ENCODE results near the gene CDH20.

Gene CDH20

GRCh38 chr18:61329398-61329797 is 3.8 kb upstream of the CDH20 start:
- DNase-seq (ENCODE audit: extremely low spot score) = no peak
- ChIA-PET POLR2A (no interaction called here), CTCF (interaction anchor here (1.3 to 11.2 kb wide), 2 partner anchors 8 to 173 kb away, joined by 4 to 209 read pairs; no protein-coding TSS in a partner anchor)
- no peak for TF ChIP-seq CTCF (IDR thresholded peaks at IDR 0.05; ENCODE audit: control extremely low read depth, extremely low read depth, low read depth, missing control alignments)

- no peak for TF ChIP-seq CTCF (IDR thresholded peaks at IDR 0.05; ENCODE audit: control extremely low read depth, extremely low read depth, low read depth, missing control alignments)
Observed at GRCh38 chr18:61331051-61331450, 2.2 kb upstream of the CDH20 start.

DNA sequence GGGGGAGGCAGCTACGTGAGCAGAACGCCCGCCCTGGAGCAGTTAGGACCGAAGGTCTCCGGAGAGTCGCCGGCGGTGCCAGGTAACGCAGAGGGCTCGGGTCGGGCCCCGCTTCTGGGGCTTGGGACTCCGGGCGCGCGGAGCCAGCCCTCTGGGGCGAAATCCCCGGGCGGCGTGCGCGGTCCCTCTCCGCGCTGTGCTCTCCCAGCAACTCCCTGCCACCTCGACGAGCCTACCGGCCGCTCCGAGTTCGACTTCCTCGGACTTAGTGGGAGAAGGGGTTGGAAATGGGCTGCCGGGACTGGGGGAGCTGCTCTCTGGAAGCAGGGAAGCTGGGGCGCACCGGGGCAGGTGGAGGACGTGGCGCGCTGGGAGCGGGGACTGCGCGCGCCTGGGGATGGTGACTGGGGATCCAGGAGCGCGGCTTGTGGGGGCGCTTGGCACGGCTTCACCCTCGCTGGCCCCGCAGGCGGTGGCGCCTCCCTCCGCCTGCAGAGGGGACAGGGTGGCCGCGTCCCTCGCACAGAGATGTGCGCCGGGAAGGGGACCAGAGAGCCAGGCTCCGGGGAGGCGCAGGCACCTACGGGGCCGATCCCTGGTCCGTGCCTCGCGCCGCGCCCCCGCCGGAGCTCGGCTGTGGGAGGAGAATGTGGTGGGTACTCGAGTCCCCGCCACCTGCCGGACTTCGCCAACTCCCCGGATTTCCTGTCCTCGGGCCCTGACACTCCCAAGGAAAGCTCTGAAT is 688 bp downstream of the CDH20 start:
- no peak for TF ChIP-seq CTCF (IDR thresholded peaks at IDR 0.05; ENCODE audit: control extremely low read depth, extremely low read depth, low read depth, missing control alignments)
- no peak for DNase-seq (ENCODE audit: extremely low spot score)
- ChIA-PET CTCF (interaction anchor here (0.6 to 5.2 kb wide), 2 partner anchors 10 to 20 kb away, joined by 3 to 24 read pairs; no protein-coding TSS in a partner anchor), POLR2A (no interaction called here)

More at GRCh38 chr18:61331051-61331450, 2.2 kb upstream of the CDH20 start:
- CTCF ChIA-PET = interaction anchor here (2.2 kb wide), 1 partner anchor 8 kb away, joined by 9 read pairs; no protein-coding TSS in a partner anchor
- no peak for DNase-seq (ENCODE audit: extremely low spot score)
- POLR2A ChIA-PET = no interaction called here

DNA sequence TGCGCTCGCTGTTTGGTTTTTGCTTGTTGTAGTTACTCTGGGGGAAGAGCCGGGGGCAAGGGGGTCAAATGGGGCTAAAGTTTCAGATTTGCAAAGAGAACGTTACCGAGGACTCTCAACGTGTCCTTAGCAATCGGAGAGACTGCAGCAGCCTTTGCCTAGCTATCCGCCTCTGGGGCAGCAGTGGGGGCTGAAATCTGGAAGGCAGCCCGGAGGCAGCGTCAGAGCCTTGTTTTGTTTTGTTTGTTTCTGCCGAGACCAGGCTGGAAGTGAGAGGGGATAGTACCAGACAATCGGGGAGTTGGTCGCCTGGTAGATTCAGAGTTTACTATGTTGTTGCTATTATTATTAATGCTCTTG is 1.2 kb downstream of the CDH20 start:
- no peak for DNase-seq (ENCODE audit: extremely low spot score)
- no peak for TF ChIP-seq CTCF (IDR thresholded peaks at IDR 0.05; ENCODE audit: control extremely low read depth, extremely low read depth, low read depth, missing control alignments)
- POLR2A ChIA-PET = no interaction called here
- CTCF ChIA-PET = interaction anchor here (0.6 to 5.2 kb wide), 2 partner anchors 11 to 19 kb away, joined by 3 to 24 read pairs; no protein-coding TSS in a partner anchor

- DNase-seq (ENCODE audit: extremely low spot score) = no peak
- CTCF ChIA-PET = interaction anchor here (5.2 kb wide), 1 partner anchor 11 kb away, joined by 24 read pairs; no protein-coding TSS in a partner anchor
Observed at GRCh38 chr18:61334951-61335683, 1.9 kb downstream of the CDH20 start.

More at GRCh38 chr18:61334951-61335683, 1.9 kb downstream of the CDH20 start:
- POLR2A ChIA-PET = no interaction called here
- no peak for TF ChIP-seq CTCF (IDR thresholded peaks at IDR 0.05; ENCODE audit: control extremely low read depth, extremely low read depth, low read depth, missing control alignments)

Measured in GM10248 (cell line).